GM12878 (cell line): ENCODE data around the gene CCL4. TPM values are rescaled to one million over a fixed set of nuclear protein-coding genes. Genes with fewer than 3 reads are reported as not detected.
A peak's percentile ranks its signal among the peaks of the same experiment; 100 is the strongest.

Source experiments
- ATF2 ChIP-seq: IDR thresholded peaks from 2 replicates; pipeline ENCODE4 v1.6.1; 2012; ENCODE audit warnings: low read length, inconsistent platforms
- BCL11A ChIP-seq: IDR thresholded peaks from 2 replicates; pipeline ENCODE4 v1.6.1; 2011; ENCODE audit warnings: low read depth, low read length
- DPF2 ChIP-seq: fragments of 450-650 bp; IDR thresholded peaks from 2 replicates; pipeline ENCODE4 v1.6.1; 2017; ENCODE audit warnings: mild to moderate bottlenecking
- EED ChIP-seq: sonication (generic); IDR thresholded peaks from 2 replicates; pipeline ENCODE4 v1.6.1; 2016; ENCODE audit warnings: antibody characterized with exemption, low read depth
- EP300 ChIP-seq, 2 experiments: fragments of 150-350 bp in 1 of 2; IDR thresholded peaks; 2 replicates each; pipeline ENCODE4 v1.6.1; 2011 to 2012; ENCODE audit warnings: low read depth in 2 of 2, low read length in 2 of 2, borderline replicate concordance in 1 of 2, improper control_type of control experiment in 1 of 2, inconsistent platforms in 1 of 2; ENCODE audit not compliant: control insufficient read depth in 1 of 2
- FOXK2 ChIP-seq: fragments of 450-650 bp; IDR thresholded peaks from 2 replicates; pipeline ENCODE4 v1.6.1; 2017; ENCODE audit warnings: mild to moderate bottlenecking, moderate library complexity
- IKZF1 ChIP-seq: fragments of 450-650 bp; conservative IDR thresholded peaks from 2 replicates; pipeline ENCODE4 v1.6.1; 2017; ENCODE audit warnings: antibody characterized with exemption, mild to moderate bottlenecking
- IRF4 ChIP-seq: IDR thresholded peaks from 2 replicates; pipeline ENCODE4 v1.6.1; 2011; ENCODE audit warnings: low read depth, low read length
- LARP7 ChIP-seq: fragments of 450-650 bp; IDR thresholded peaks from 2 replicates; pipeline ENCODE4 v1.6.1; 2017; ENCODE audit warnings: mild to moderate bottlenecking
- MTA2 ChIP-seq: fragments of 450-650 bp; IDR thresholded peaks from 2 replicates; pipeline ENCODE4 v1.6.1; 2016; ENCODE audit warnings: low read depth, mild to moderate bottlenecking, moderate library complexity
- PAX5 ChIP-seq: IDR thresholded peaks from 2 replicates; pipeline ENCODE4 v1.6.1; 2011; ENCODE audit warnings: low read depth, low read length, borderline replicate concordance
- PML ChIP-seq: IDR thresholded peaks from 2 replicates; pipeline ENCODE4 v1.6.1; 2012; ENCODE audit warnings: low read length, inconsistent platforms
- RUNX3 ChIP-seq: IDR thresholded peaks from 2 replicates; pipeline ENCODE4 v1.6.1; 2012; ENCODE audit warnings: low read length, inconsistent platforms
- SIX5 ChIP-seq: IDR thresholded peaks from 2 replicates; pipeline ENCODE4 v1.6.1; 2011; ENCODE audit warnings: mild to moderate bottlenecking, low read depth, low read length, moderate library complexity; ENCODE audit not compliant: severe bottlenecking
- TCF3 ChIP-seq: IDR thresholded peaks from 2 replicates; pipeline ENCODE4 v1.6.1; 2012; ENCODE audit warnings: low read depth, mild to moderate bottlenecking, low read length, borderline replicate concordance; ENCODE audit not compliant: insufficient read depth
- polyA plus RNA-seq, 11 experiments: library from polyadenylated mRNA; depleted of rRNA in 4 of 11; unstranded in 6 of 11; stranded (reverse) in 5 of 11; fragments of >200 nt; fragmentation: Nextera tagmentation in 4 of 11; fragmentation: Illumina TruSeq in 1 of 11; extraction: Ambion mirVana in 4 of 11; extraction: Trizol in 1 of 11; gene quantifications; 1 replicate in 1 of 11; 2 replicates in 10 of 11; pipeline versions ENCODE4 v1.2.1 to v1.2.3, GENCODE V29; 2011 to 2016; ENCODE audit warnings: inconsistent platforms in 2 of 11, missing spikeins in 2 of 11, low read depth in 1 of 11
- total RNA-seq, 4 experiments: library from RNA; depleted of rRNA in 3 of 4; stranded (reverse); fragments of >200 nt in 3 of 4; fragmentation: Illumina TruSeq in 1 of 4; extraction: Trizol in 1 of 4; gene quantifications; 2 replicates each; pipeline versions ENCODE4 v1.2.1 to v1.2.3, GENCODE V29; 2013 to 2021

Gene CCL4
- total and polyA plus RNA-seq, 10 of the 15 experiments (the other 5 are each of a cell fraction or from before 2014, with no cell fraction given), result 18.7 to 741 (median 79.4) TPM

- 0 out of 2 replicates have a peak, but pooled peaks have one; percentile 28 for TF ChIP-seq PML
- TF ChIP-seq IKZF1, result peak; percentile 82
- TF ChIP-seq BCL11A, result peak; percentile 58; the same call in 1 of the 2 replicates
- TF ChIP-seq LARP7, result no peak
- TF ChIP-seq MTA2, result peak; percentile 61
- peak; percentile 92 for TF ChIP-seq TCF3
- peak; percentile 68 for TF ChIP-seq RUNX3
- TF ChIP-seq DPF2, result peak; percentile 34; the same call in 1 of the 2 replicates
- TF ChIP-seq IRF4, result peak; percentile 46; the same call in 1 of the 2 replicates
- no peak for TF ChIP-seq FOXK2
- peak; percentile 44 for TF ChIP-seq ATF2
- TF ChIP-seq EED, result peak; percentile 54; the same call in 1 of the 2 replicates
- peak in 1 of 2 experiments; percentile 36; a peak in 1 of 4 replicates for TF ChIP-seq EP300 (IDR thresholded peaks at IDR 0.05; ENCODE audit: borderline replicate concordance in 1 of 2, control insufficient read depth in 1 of 2, low read depth in 2 of 2, low read length in 2 of 2)
- TF ChIP-seq SIX5, result no peak
- peak; percentile 40; the same call in 1 of the 2 replicates for TF ChIP-seq PAX5
- TF ChIP-seq, all 136 proteins: peak for 27
These were observed 23.7 kb downstream of the CCL4 start (continued) for GRCh38 chr17:36127199-36127893.
